Hepatocyte (in vitro differentiated cells): ENCODE data around the gene TAS2R39. TPM values are rescaled to one million over a fixed set of nuclear protein-coding genes. Genes with fewer than 3 reads are reported as not detected.
"Not testable (repeated sequence)": the region's sequence is repeated elsewhere in the genome, so short reads cannot be mapped to it uniquely, and the experiment has no call there.

Experiments used
- DNase-seq: peaks from one replicate; pipeline ENCODE4 v3.0.0-alpha.2; 2016; ENCODE audit warnings: low spot score
- H2AFZ ChIP-seq: fragments of 200-600 bp; sonication (generic); 2 replicates; pipeline ENCODE4 v1.6.0; 2016; ENCODE audit warnings: antibody characterized with exemption, mild to moderate bottlenecking
- H3K27ac ChIP-seq: fragments of 200-600 bp; sonication (generic); 2 replicates; pipeline ENCODE4 v1.5.1; 2016; ENCODE audit warnings: mild to moderate bottlenecking
- H3K27me3 ChIP-seq: fragments of 200-600 bp; sonication (generic); 2 replicates; pipeline ENCODE4 v1.6.1; 2016
- H3K36me3 ChIP-seq: fragments of 200-600 bp; sonication (generic); replicated peaks from 2 replicates; pipeline ENCODE4 v1.5.1; 2016; ENCODE audit warnings: low read depth; ENCODE audit not compliant: insufficient read depth
- H3K4me1 ChIP-seq: fragments of 200-600 bp; sonication (generic); 2 replicates; pipeline ENCODE4 v1.5.1; 2016; ENCODE audit warnings: mild to moderate bottlenecking, moderate library complexity; ENCODE audit not compliant: insufficient read depth
- H3K4me2 ChIP-seq: fragments of 200-600 bp; sonication (generic); 2 replicates; pipeline ENCODE4 v1.6.0; 2016
- H3K4me3 ChIP-seq: fragments of 200-600 bp; sonication (generic); 2 replicates; pipeline ENCODE4 v1.5.1; 2016; ENCODE audit warnings: mild to moderate bottlenecking
- H3K79me2 ChIP-seq: fragments of 200-600 bp; sonication (generic); 2 replicates; pipeline ENCODE4 v1.6.0; 2017; ENCODE audit warnings: mild to moderate bottlenecking
- H3K9me2 ChIP-seq: fragments of 200-600 bp; sonication (generic); replicated peaks from 2 replicates; pipeline ENCODE4 v1.6.0; 2017; ENCODE audit warnings: mild to moderate bottlenecking; ENCODE audit not compliant: insufficient read depth
- H3K9me3 ChIP-seq: fragments of 200-600 bp; sonication (generic); 2 replicates; pipeline ENCODE4 v1.5.1; 2016; ENCODE audit warnings: low read depth, mild to moderate bottlenecking
- H4K20me1 ChIP-seq: fragments of 200-600 bp; sonication (generic); 2 replicates; pipeline ENCODE4 v1.6.0; 2016; ENCODE audit warnings: mild to moderate bottlenecking; ENCODE audit not compliant: insufficient read depth, poor library complexity, severe bottlenecking
- CTCF ChIP-seq: fragments of 200-600 bp; sonication (generic); IDR thresholded peaks from 2 replicates; pipeline ENCODE4 v1.5.1; 2016; ENCODE audit warnings: antibody characterized with exemption, mild to moderate bottlenecking; ENCODE audit not compliant: poor library complexity
- EZH2 ChIP-seq: fragments of 200-600 bp; sonication (generic); IDR thresholded peaks from 2 replicates; pipeline ENCODE4 v1.6.1; 2016; ENCODE audit warnings: antibody characterized with exemption, mild to moderate bottlenecking, borderline replicate concordance
- EZH2phosphoT487 ChIP-seq: fragments of 200-600 bp; sonication (generic); IDR thresholded peaks from one replicate; pipeline ENCODE4 v1.6.1; 2018; ENCODE audit warnings: antibody characterized with exemption, mild to moderate bottlenecking, low read depth, moderate library complexity; ENCODE audit not compliant: unreplicated experiment, severe bottlenecking
- WGBS: methylation state at CpG from one replicate; pipeline ENCODE4 v1.1.6; 2016; ENCODE audit warnings: low lambda C conversion rate; ENCODE audit errors: missing lambda C conversion rate; 5-methylcytosine and 5-hydroxymethylcytosine counted together
- polyA plus RNA-seq: library from polyadenylated mRNA; unstranded; fragments of >200 nt; fragmentation: Nextera tagmentation; extraction: Ambion mirVana; gene quantifications from 2 replicates; pipeline ENCODE4 v1.2.1, GENCODE V29; 2016
- total RNA-seq: library from RNA; depleted of rRNA; stranded (reverse); fragments of >200 nt; gene quantifications from 2 replicates; pipeline ENCODE4 v1.2.3, GENCODE V29; 2014

TAS2R39 gene
- total and polyA plus RNA-seq, 2 experiments from 2014 or later, result not detected

GRCh38 chr7:143177374-143178119 lies 5.7 kb upstream of the TAS2R39 start:
- no peaks in the 10 kb centered on the region for H3K4me1 ChIP-seq
- TF ChIP-seq EZH2phosphoT487 (no peak), EZH2 (no peak), CTCF (no peak)
- no peak overlapping the region for H2AFZ ChIP-seq
- no peaks in the 10 kb centered on the region for H3K9me2 ChIP-seq
- 89% methylated on average over 2 of the region's 2 CpGs for WGBS
- no peak overlapping the region for H3K4me2 ChIP-seq
- H3K79me2 ChIP-seq, result no peaks in the 10 kb centered on the region
- H4K20me1 ChIP-seq, result no peaks in the 10 kb centered on the region
- no peak for DNase-seq
- no peaks in the 10 kb centered on the region for H3K27me3 ChIP-seq
- H3K27ac ChIP-seq, result no peak overlapping the region
- H3K36me3 ChIP-seq, result no peaks in the 10 kb centered on the region
- H3K4me3 ChIP-seq, result no peak overlapping the region
- no peaks in the 10 kb centered on the region for H3K9me3 ChIP-seq

DNA sequence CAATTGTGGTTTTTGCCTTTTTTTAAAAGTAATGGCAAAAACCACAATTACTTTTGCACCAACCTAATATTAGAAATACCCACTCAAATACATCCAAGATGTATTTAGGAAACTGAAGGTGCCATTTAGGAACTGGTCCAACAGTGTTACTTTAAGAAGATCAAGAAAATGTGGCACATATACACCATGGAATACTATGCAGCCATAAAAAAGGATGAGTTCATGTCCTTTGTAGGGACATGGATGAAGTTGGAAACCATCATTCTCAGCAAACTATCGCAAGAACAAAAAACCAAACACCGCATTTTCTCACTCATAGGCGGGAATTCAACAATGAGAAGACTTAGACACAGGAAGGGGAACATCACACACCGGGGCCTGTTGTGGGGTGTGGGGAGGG lies 2.4 kb upstream of the TAS2R39 start:
- not testable (repeated sequence) for H3K79me2 ChIP-seq, DNase-seq, H4K20me1 ChIP-seq, H3K9me3 ChIP-seq, H3K36me3 ChIP-seq, H3K9me2 ChIP-seq, H3K4me1 ChIP-seq, H3K27me3 ChIP-seq, H3K4me2 ChIP-seq, H3K4me3 ChIP-seq, H2AFZ ChIP-seq, H3K27ac ChIP-seq
- WGBS, result 88% methylated on average over 4 of the region's 4 CpGs

GRCh38 chr7:143181349-143181748 lies 1.9 kb upstream of the TAS2R39 start:
- Histone ChIP-seq H3K79me2 (no peaks in the 10 kb centered on the region), H2AFZ (no peak overlapping the region), H3K27ac (no peak overlapping the region), H4K20me1 (no peaks in the 10 kb centered on the region), H3K36me3 (no peaks in the 10 kb centered on the region), H3K27me3 (no peaks in the 10 kb centered on the region), H3K4me2 (no peak overlapping the region), H3K9me3 (no peaks in the 10 kb centered on the region), H3K4me3 (no peak overlapping the region), H3K9me2 (no peaks in the 10 kb centered on the region), H3K4me1 (no peaks in the 10 kb centered on the region)
- no peak for DNase-seq
- TF ChIP-seq EZH2phosphoT487 (no peak), EZH2 (no peak), CTCF (no peak)
- WGBS, result 89% methylated on average over 2 of the region's 2 CpGs

DNA sequence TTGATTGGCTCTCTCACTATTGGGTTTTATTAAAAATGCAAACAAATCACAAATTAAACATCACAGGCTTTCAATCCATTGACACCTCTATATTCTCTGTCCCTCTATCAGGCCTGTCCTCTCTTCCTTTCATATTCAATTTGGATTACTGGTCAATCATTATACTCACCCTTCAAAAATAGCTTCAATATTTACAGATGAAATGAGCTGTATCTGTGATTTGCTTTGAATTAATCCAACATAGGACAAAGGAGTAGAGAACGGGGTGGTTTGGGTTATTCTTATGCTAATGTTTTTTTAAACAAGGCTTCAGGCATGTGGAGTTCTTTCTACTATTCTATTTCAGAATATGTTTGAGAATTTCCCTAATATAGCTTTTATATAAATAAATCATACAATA lies 2.3 kb downstream of the TAS2R39 start:
- no peaks in the 10 kb centered on the region for H3K9me2 ChIP-seq
- WGBS, result 50% methylated on average over 1 of the region's 1 CpG

More for the DNA sequence above, 2.3 kb downstream of the TAS2R39 start:
- Histone ChIP-seq H3K36me3 (no peaks in the 10 kb centered on the region), H3K27me3 (no peaks in the 10 kb centered on the region), H3K4me3 (no peak overlapping the region), H3K79me2 (no peaks in the 10 kb centered on the region), H3K4me1 (no peaks in the 10 kb centered on the region), H2AFZ (no peak overlapping the region), H3K27ac (no peak overlapping the region), H3K4me2 (no peak overlapping the region), H3K9me3 (no peaks in the 10 kb centered on the region), H4K20me1 (no peaks in the 10 kb centered on the region)
- TF ChIP-seq EZH2phosphoT487 (no peak), EZH2 (no peak), CTCF (no peak)
- DNase-seq, result no peak
